HCEC 1CT (cell line): ENCODE results near the gene SLC30A1.
"Not testable (repeated sequence)": the region's sequence is repeated elsewhere in the genome, so short reads cannot be mapped to it uniquely, and the experiment has no call there.

Experiments
- DNase-seq: peaks from one replicate; pipeline ENCODE4 v3.0.0-alpha.2; 2017

Gene SLC30A1

DNA sequence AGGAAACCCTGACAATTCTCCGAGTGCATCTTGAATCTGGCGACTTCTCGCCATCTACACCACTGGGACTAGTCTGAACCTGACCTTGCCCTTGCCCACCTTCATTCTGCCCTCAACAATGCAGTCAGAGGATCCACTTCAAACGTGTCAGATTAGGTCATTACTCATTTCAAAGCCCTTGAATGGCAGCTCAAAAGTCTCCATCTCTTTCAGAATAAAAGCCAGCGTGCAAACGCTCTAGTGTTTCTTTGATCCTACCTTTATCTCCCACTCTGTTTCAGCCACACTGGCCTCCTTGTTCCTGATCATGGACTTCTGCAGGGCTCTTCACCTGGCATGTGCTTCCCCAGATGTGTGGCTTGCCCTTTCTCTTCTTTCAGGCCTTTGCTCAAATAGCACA lies 31.3 kb downstream of the SLC30A1 start:
- no peak for DNase-seq

DNA sequence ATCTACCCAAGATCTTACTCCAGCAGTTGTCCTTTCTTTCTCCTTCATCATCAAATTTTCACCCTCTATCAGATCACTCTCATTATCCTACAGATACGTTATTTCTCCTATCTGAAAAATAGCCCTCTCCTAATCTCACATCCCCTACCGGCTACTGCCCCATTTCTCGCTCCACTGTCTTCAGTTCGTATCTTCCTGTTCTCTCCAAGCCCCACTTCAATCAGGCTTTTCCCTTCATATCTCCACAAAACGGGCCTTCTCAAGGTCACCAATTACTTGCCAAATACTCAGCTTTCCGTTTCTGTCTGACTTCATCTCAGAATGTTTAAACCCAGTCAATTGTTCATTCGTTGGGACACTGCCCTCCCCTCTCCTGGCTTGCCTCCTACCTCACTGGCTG lies 32.4 kb downstream of the SLC30A1 start:
- DNase-seq, result no peak

DNA sequence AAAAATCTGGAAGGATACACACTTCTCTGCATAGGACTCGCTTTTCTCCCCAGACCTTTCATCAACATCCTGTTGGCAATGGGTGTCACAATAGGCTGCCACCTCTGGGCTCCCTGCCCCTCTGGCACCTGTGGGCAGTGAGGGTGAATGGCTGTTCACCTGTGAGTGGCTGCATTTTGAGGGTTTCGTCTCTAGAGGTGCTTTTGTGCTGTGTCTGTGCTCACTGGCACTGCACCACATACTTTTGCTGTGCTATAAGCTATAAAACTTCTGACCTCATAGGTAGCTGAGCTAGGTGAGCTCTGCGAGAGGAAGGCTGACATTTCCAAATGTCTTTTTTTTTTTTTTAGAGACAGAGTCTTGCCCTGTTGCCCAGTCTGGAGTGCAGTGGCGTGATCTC lies 35.9 kb downstream of the SLC30A1 start:
- no peak for DNase-seq

DNA sequence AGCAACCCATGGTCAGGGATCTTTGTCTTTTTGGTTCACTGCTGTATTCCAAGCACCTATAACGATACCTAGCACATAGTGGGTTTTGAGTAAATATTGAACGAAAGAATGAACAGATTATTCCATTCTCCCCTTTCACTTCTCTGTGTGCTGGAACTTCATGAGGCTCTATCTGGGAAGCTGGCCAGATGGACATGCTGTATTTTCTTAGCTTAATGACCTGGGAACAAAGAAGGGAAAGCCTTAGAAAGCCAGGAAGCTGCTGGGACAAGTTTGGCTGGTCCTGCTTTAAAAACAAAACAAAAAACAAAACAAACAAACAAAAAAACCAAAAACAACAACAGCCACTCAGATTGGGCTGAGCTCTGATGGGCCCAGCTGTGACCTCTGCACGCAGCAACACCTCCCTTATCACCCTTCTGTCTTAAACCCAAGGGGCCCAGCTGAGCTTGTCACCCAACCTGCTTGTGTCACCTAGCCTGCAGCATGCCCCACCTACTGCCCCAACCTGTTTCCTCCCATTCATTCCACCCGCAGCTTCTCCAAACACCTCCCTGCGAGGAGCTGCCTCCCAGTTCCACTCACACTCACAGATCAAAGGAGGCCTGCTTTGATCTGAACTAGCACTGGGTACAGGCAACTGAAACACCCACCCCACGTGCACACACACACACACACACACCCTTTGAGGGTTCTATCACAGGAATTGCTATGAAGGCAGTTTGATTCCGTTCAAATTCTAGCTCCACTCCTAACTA lies 37.1 kb downstream of the SLC30A1 start:
- no peak for DNase-seq

DNA sequence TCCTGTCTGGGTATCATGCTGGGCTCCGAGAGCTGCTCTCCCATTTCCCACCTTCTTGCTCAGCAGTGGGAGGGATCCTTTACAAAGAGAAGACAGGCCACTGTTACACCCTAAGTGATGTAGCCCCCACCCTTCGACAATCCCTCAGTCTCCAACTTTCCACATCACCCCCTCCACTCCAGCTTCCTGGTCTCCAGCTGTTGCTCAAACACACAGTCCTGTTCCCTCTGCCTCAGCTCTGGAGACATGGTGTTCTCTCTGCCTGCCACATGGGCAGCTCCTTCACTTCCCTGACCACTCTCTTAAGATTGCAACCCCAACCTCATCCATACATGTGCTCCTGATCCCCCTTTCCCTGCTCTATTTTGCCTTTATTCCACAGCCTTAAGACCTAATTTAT lies 37.7 kb downstream of the SLC30A1 start:
- no peak for DNase-seq

DNA sequence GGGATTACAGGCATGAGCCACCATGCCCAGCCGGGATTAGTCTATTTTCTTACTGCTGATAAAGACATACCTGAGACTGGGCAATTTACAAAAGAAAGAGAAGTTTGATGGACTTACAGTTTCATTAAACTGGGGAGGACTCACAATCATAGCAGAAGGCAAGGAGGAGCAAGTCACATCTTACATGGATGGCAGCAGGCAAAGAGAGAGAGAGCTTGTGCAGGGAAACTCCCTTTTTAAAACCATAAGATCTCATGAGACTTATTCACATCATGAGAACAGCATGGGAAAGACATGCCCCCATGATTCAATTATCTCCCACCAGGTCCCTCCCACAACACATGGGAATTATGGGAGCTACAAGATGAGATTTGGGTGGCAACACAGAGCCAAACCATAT lies 38.1 kb downstream of the SLC30A1 start:
- DNase-seq, result not testable (repeated sequence)

DNA sequence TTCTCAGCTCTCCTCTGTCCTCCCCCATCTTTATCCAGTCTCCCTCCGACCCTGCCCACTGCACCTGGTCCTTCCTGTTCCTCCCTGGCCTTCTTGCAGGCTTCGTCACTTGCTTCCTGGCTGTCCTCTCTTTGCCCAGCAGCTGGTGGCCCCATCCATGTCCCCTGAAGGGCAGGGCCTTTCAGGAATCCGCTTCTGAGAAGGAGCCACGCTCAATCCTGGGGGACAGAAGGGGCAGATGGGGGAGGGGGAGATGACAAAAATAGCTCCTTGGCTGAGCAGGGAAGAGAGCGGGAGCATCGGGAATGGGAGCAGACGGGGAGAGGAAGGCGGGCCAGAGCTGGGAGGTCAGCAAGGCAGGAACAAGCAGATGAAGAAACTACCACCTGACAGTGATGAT lies 40.7 kb downstream of the SLC30A1 start:
- DNase-seq, result no peak

DNA sequence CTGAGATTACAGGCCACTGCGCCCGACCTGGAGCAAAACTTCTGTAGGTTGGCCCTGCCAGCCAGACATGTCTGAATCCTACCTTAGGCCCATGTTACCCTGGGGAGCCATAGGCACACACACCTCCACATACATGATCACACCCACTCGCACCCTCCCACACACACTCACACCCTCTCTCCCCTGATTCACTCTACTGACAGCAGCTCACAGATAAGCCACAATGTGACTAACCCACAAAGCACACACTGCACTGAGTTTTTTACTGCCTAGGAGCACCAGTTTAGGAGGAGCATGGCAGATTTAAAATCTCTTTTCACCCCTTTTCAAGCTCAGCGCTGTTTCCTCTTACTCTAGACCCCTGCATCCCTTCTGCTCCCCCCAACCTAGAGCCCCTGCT lies 41.7 kb downstream of the SLC30A1 start:
- DNase-seq, result no peak

DNA sequence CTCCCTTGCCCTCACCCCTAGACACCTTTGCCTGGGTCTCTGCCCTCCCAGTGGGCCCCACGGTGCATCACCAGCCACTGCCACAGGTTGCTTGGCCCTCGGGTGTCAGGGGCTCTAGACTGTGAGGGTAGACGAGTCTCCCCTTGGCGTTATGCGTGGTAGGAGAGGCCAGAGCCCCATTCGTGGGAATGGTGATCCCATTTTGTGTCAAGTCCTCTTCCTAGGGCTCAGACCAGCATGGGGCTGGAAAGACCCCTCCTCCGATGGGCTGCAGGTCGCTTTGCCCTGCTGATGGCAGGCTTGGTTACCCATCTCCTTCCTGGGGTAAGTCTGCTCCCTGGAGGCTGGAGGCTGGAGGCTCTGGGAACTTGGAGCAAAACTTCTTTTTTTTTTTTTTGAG lies 42.4 kb downstream of the SLC30A1 start:
- no peak for DNase-seq

DNA sequence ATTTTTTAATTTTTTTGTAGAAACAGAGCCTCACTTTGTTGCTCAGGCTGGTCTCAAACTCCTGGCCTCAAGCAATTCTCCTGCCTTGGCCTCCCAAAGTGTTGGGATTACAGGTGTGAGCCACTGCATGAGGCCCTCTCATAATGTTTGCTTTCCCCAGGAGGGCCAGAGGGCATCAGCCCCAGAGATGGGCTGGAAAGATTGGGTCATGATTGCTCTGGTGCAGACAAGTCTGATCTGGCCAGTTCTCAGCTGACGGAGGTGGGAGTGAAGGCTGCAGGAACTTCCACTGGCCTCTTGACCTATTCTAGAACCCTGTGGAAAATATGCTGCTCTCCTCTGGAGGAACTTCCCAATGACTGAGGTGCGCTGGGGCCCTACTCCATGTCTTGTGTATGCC lies 43.6 kb downstream of the SLC30A1 start:
- no peak for DNase-seq

DNA sequence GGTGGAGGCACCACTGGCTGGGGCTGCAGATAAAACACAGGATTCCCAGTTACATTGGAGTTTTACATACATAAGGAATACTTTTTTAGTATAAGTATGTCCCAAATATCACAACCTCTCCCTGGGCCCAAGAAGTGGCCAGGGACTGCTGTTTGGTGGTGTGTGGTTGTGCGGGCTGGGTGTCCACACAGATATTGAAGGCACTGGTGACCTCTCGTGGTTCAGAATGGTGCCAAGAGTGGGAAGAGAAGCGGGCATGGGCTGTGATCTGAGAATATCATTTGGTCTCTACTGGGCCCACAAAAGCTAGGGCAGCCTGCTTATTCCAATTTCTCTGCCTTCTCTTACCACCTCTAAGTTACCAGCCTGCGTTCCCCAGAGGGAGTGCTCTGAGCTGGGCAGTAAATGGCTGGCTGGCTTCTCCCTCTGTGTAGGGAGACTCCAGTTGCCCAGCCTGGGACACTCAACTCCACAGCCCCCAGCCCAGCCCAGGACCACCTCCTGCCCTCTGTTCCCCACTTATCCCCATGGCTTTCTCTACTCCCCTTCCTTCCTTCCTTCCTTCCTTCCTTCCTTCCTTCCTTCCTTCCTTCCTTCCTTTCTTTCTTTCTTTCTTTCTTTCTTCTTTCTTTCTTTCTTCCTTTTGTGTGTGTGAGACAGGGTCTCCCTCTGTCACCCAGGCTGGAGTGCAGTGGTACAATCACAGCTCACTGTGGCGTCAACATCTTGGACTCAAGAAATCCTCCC lies 44.2 kb downstream of the SLC30A1 start:
- no peak for DNase-seq

DNA sequence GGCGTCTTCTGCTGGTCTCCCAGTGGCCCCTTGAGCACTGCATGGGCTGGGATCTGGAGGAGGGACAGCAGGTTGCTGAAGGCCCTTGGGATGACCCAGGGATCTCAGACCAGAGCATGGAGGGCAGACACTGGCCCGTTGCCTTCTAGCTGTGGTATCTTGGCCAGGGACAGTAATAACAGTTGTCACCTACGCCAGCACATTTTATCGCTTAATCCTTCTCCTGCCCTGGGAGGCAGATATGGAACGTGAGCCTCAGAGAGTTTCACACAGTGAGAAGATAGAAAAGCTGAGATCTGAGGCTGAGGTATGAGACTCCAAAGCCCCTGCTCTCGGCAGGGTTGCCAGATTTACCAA lies 46.9 kb downstream of the SLC30A1 start:
- no peak for DNase-seq

DNA sequence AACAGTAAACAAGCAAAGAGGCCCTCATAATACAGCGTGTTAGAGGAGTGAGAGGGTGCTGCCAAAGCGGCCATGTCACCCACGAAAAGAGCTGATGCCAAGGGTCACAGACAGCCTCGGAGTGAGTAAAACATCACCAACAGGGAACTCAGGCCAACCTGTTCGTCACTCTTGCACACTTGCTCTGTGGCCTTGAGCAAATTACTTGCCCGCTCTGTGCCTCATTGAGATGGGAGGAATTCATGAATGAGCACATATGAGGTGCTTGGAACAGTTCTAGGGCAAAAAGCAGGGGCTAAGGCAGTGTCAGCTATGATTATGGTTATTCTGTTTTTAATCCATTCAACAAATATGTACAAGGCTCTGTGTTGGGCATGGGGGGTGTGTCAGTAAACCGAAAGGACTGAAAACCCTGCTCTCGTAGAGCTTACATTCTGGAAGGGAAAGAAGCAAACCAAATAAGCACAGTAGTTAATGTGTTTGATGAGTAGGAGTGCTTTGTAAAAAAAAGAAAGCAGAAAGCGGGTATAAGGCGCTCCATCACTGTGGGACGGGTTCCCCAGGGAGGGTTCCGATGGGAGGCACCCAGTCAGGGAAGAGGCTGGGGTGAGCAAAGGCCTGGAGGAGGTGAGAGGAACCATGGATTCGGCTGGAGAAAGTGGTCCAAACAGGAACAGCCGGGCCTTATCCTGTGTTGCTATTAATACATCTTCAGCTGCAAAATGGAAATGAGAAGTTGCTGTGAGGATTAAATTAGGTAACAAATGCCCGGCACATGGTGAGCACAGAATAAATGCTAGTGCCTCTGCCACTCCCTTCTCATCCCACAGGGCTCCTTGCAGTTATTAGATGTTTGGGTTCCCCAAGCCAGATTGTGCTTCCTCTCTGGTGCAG lies 47.5 kb downstream of the SLC30A1 start:
- no peak for DNase-seq

DNA sequence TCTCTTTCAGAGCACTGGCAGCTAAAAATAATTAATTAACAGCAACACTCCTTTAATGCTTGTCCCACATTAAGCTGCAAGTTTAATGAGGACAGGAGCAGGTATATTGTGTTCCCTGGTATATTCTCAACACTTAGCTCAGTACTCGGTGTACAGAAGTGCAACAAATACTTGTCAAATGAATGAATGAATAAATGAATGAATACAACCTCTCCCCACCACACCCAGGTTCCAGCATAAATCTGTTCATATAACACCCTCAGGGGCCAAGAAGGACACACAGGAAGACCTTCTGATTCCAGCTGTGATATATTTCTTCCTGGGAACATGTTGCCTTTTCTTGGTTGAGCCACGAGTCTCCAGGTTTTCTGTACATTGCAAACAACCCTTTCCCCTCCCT lies 48.9 kb downstream of the SLC30A1 start:
- no peak for DNase-seq

DNA sequence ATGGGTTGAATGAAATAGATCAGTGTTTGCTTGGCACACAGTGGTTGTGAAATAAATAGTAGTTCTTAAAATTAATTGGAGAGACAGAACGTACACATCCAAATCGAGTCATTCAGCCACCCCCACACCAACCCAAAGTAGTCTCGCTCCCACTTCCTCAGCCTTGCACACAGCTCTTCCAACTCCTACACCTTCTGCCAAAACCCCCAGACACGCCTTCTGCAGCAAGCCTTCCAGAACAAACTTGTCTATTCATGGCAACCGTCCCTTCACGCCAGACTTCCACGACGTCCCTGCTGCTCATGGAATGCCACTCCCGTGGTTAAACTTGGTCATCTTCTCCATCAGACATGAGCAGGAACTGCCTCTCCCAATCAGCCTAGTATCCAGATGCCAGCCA lies 49.5 kb downstream of the SLC30A1 start:
- no peak for DNase-seq

DNA sequence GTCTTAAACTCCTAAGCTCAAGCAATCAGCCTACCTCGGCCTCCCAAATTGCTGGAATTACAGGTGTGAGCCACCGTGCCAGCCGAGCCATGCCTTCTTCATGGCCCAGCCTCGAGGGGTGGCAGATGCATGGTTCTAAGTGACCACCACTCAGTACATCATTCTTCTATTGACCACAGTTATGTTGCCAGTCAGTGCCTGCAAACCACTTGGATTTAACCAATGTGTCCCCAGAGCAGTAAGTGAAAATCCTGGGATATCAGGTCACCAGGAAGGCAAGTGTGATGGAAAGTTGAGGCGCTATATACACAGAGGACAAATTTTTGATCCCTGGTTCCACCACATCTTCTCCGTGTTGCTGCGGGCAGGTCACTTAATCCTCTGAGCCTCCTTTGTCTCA lies 50.0 kb downstream of the SLC30A1 start:
- DNase-seq, result no peak

DNA sequence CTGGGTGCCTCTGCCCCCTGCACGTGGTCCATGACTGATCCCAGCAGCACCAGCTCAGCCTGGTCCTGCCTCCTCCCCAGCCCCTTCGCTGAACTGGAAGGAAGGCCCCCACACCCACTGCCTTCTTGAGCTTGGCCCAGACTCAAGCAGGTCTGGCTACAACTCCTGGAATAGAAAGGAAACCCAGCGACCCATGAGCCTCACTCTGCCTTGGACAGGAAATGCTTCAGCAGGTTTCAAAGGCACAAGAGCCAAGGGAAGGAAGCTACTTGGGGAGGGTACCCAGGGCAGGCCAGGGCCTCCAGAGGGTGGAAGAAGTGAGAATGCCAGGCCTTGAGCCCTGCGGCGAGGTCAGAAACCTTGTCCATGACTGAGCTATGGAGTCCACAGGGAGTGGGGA lies 51.1 kb downstream of the SLC30A1 start:
- no peak for DNase-seq

DNA sequence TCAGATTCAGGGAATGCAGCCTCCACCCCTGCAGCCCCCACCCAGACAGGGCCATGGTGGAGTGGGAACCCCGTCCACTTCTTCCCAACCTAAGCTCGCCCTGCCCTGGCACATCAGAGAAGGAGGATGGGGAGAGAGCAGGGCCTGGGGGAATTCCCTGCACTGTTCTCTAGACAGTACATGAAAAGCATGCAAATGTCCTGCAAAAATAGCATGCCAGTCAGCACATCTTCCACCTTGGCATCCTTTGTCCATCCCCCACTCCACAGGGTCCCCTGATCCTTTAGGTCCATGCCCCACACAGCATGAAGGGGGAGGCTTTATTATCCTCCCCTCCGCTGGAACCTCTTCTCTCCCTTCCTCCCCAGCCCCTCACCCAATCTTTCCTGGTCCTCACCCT lies 52.0 kb downstream of the SLC30A1 start:
- no peak for DNase-seq

DNA sequence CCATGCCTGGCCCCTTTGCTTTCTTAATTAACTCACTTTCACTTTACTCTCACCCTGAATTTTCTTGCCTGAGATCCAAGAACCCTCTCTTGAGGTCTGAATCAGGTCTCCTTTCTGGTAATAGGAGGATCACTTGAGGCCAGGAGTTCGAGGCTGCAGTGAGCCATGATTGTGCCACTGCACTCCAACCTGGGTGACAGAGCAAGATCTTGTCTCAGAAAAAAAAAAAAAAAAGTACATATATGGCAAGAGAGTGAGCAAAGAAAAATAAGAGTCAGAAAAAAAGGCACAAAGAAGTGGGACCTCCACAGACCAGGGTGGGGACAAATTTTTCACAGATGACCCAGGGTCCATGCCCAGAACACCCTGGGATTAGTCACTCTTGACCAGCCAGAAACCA lies 52.9 kb downstream of the SLC30A1 start:
- no peak for DNase-seq

DNA sequence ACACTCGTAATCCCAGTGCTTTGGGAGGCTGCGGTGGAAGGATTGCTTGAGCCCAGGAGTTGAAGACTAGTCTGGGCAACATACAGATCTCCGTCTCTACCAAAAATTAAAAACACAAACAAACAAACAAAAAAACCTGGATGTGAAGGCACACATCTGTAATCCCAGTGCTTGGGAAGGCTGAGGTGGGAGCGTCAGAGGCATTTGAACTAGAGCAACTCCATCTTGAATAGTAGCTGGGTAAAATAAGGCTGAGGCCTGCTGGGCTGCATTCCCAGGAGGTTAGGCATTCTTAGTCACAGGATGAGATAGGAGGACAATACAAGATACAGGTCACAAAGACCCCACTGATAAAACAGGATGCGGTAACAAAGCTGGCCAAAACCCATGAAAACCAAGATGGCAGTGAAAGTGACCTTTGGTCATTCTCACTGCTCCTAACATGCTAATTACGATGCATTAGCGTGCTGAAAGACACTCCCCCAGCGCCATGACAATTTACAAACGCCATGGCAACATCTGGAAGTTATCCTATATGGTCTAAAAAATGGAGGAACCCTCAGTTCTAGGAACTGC lies 53.8 kb downstream of the SLC30A1 start:
- DNase-seq, result no peak

DNA sequence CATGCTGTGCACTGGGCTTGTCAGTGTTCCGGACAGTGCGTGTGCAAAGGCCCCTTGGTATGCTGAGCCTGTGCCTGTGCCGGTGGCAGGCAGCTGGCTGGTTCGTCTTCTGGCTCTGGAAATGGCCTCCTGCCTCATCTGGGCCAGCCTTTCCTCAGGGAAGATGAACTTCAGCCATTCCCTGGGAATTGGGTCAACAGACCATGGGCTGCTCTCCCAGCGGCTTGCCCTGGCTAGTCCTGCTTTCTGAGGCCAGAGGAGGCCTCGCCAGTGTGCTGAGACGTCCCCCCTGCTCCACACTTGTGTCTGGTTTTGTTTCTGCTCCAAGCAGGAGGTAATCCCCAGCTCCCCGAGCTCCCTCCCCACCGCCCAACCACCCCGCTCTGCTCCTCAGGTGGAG lies 54.4 kb downstream of the SLC30A1 start:
- no peak for DNase-seq

DNA sequence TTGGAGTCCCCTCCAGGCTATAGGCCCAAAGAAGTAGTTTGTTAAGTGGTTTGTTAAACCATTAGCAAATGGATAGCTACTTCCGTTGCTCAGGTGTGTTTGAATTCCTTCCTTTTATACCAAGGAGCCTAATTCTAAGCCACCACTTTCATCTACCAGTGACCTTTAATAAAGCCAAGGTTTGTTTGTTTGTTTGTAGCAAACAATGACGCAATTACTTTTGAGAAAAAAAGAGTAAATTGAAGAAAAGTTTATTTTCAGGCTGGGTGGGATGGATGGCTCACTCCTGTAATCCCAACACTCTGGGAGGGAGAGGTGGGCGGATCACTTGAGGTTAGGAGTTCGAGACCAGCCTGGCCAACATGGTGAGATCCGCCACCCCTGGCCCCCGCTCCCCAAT lies 56.2 kb downstream of the SLC30A1 start:
- no peak for DNase-seq
